CD4-positive, alpha-beta T cell treated with Interleukin-6 for 4 hours (primary cell): ENCODE results near the gene SYNM.
A peak's percentile ranks its signal among the peaks of the same experiment; 100 is the strongest.
"Not testable (repeated sequence)": the region's sequence is repeated elsewhere in the genome, so short reads cannot be mapped to it uniquely, and the experiment has no call there.

ENCODE experiments used
- DNase-seq: peaks from one replicate; pipeline ENCODE4 v3.0.0-alpha.2; 2020; ENCODE audit warnings: mixed read lengths

SYNM gene

GRCh38 chr15:99104788-99105513 is at the start of gene SYNM:
Gene SYNM, plus strand, starts transcription at chr15:99105080. Its CDS starts 120 bp downstream, at chr15:99105200.
- peak; percentile 25 for DNase-seq

GRCh38 chr15:99055555-99056134 is 49.2 kb upstream of the SYNM start:
- DNase-seq: no peak

GRCh38 chr15:99057020-99057419 is 47.9 kb upstream of the SYNM start:
- no peak for DNase-seq

- DNase-seq: no peak
Measured at GRCh38 chr15:99057697-99058420, 47.0 kb upstream of the SYNM start.

- DNase-seq: no peak
Measured at GRCh38 chr15:99058421-99058870, 46.4 kb upstream of the SYNM start.

- DNase-seq: peak; percentile 60
Measured at GRCh38 chr15:99059010-99059981, 45.6 kb upstream of the SYNM start.

GRCh38 chr15:99060186-99060585 is 44.7 kb upstream of the SYNM start:
- DNase-seq: not testable (repeated sequence)

- no peak for DNase-seq
Measured at GRCh38 chr15:99062226-99062625, 42.7 kb upstream of the SYNM start.

GRCh38 chr15:99068186-99068585 is 36.7 kb upstream of the SYNM start:
- DNase-seq: no peak

GRCh38 chr15:99070208-99070607 is 34.7 kb upstream of the SYNM start:
- no peak for DNase-seq

GRCh38 chr15:99071091-99071680 is 33.7 kb upstream of the SYNM start:
- DNase-seq: no peak

GRCh38 chr15:99073008-99073717 is 31.7 kb upstream of the SYNM start:
- DNase-seq: no peak

- DNase-seq: no peak
Measured at GRCh38 chr15:99074446-99074845, 30.4 kb upstream of the SYNM start.

- DNase-seq: not testable (repeated sequence)
Measured at GRCh38 chr15:99075059-99075652, 29.7 kb upstream of the SYNM start.

- no peak for DNase-seq
Measured at GRCh38 chr15:99076109-99076508, 28.8 kb upstream of the SYNM start.

- peak; percentile 54 for DNase-seq
Measured at GRCh38 chr15:99076555-99077308, 28.1 kb upstream of the SYNM start.

GRCh38 chr15:99082798-99083197 is 22.1 kb upstream of the SYNM start:
- no peak for DNase-seq

- no peak for DNase-seq
Measured at GRCh38 chr15:99084965-99085364, 19.9 kb upstream of the SYNM start.

- no peak for DNase-seq
Measured at GRCh38 chr15:99085413-99086326, 19.2 kb upstream of the SYNM start.
